ENCODE results near the gene SON.
"Not testable (repeated sequence)": the region's sequence is repeated elsewhere in the genome, so short reads cannot be mapped to it uniquely, and the experiment has no call there.

The SON gene

GRCh38 chr21:33496345-33496744, 46.5 kb upstream of the SON start:
- no peak overlapping the region for H3K4ac ChIP-seq (ENCODE audit: low read depth, low read length)
- H2BK5ac ChIP-seq (ENCODE audit: low read depth, low read length, poor library complexity), result no peak overlapping the region
- no peak overlapping the region for H3K27ac ChIP-seq (ENCODE audit: low read depth, low read length)
- H3K36me3 ChIP-seq (ENCODE audit: control insufficient read depth in 1 of 2, insufficient read depth in 2 of 2, low read length in 2 of 2), result no peaks in the 10 kb centered on the region
- H3K9ac ChIP-seq (ENCODE audit: low read length), result no peak overlapping the region
- H2BK120ac ChIP-seq (ENCODE audit: insufficient read depth, low read length, poor library complexity), result no peak overlapping the region
- H3K9me3 ChIP-seq (ENCODE audit: insufficient read depth, low read depth, low read length), result no peaks in the 10 kb centered on the region
- no peak overlapping the region for H2BK12ac ChIP-seq (ENCODE audit: low read length)
- no peak overlapping the region for H3K18ac ChIP-seq (ENCODE audit: low read length)
- H3K27me3 ChIP-seq (ENCODE audit: insufficient read depth, low read length), result no peaks in the 10 kb centered on the region
- peaks cover 2% of the 10 kb centered on the region for H3K79me1 ChIP-seq (ENCODE audit: low read length)
- no peak overlapping the region for H2AFZ ChIP-seq (ENCODE audit: insufficient read depth, low read length, poor library complexity)
- no peak overlapping the region for H4K12ac ChIP-seq (ENCODE audit: low read depth, low read length)
- H3K14ac ChIP-seq (ENCODE audit: low read length), result no peak overlapping the region
- H3K23ac ChIP-seq (ENCODE audit: low read length), result no peak overlapping the region
- no peak overlapping the region for H4K8ac ChIP-seq (ENCODE audit: low read depth, low read length)
- H3K4me3 ChIP-seq (ENCODE audit: low read depth, low read length), result no peak overlapping the region
- WGBS (ENCODE audit: extremely low coverage, insufficient coverage, insufficient read length), result no CpG with 5 or more reads among the region's 7 CpGs
- no peak overlapping the region for H3K4me2 ChIP-seq (ENCODE audit: low read length)
- no peak overlapping the region for H2AK5ac ChIP-seq (ENCODE audit: low read length)
- no peak for DNase-seq
- H3K79me2 ChIP-seq (ENCODE audit: control insufficient read depth, insufficient read depth, low read length, poor library complexity), result no peaks in the 10 kb centered on the region
- no peak overlapping the region for H4K91ac ChIP-seq (ENCODE audit: low read depth, low read length)
- no peaks in the 10 kb centered on the region for H3K4me1 ChIP-seq (ENCODE audit: control insufficient read depth in 1 of 2, insufficient read depth in 2 of 2, low read length in 2 of 2)

- H3K27ac ChIP-seq (ENCODE audit: low read depth, low read length), result no peak overlapping the region
- no peak overlapping the region for H2BK12ac ChIP-seq (ENCODE audit: low read length)
- H3K9me3 ChIP-seq (ENCODE audit: insufficient read depth, low read depth, low read length), result no peaks in the 10 kb centered on the region
- DNase-seq, result no peak
- H3K23ac ChIP-seq (ENCODE audit: low read length), result no peak overlapping the region
- no peak overlapping the region for H2BK5ac ChIP-seq (ENCODE audit: low read depth, low read length, poor library complexity)
- no peaks in the 10 kb centered on the region for H3K4me1 ChIP-seq (ENCODE audit: control insufficient read depth in 1 of 2, insufficient read depth in 2 of 2, low read length in 2 of 2)
- H3K9ac ChIP-seq (ENCODE audit: low read length), result no peak overlapping the region
- no peak overlapping the region for H3K14ac ChIP-seq (ENCODE audit: low read length)
- peaks cover 7 to 18% of the 10 kb centered on the region in 2 experiments for H3K36me3 ChIP-seq (ENCODE audit: control insufficient read depth in 1 of 2, insufficient read depth in 2 of 2, low read length in 2 of 2)
- H2AFZ ChIP-seq (ENCODE audit: insufficient read depth, low read length, poor library complexity), result no peak overlapping the region
- H3K27me3 ChIP-seq (ENCODE audit: insufficient read depth, low read length), result no peaks in the 10 kb centered on the region
- no peak overlapping the region for H4K91ac ChIP-seq (ENCODE audit: low read depth, low read length)
- no peak overlapping the region for H2AK5ac ChIP-seq (ENCODE audit: low read length)
- no peak overlapping the region for H2BK120ac ChIP-seq (ENCODE audit: insufficient read depth, low read length, poor library complexity)
- H3K79me1 ChIP-seq (ENCODE audit: low read length), result no peaks in the 10 kb centered on the region
- H3K4me2 ChIP-seq (ENCODE audit: low read length), result no peak overlapping the region
- no CpG with 5 or more reads among the region's 8 CpGs for WGBS (ENCODE audit: extremely low coverage, insufficient coverage, insufficient read length)
- no peak overlapping the region for H4K8ac ChIP-seq (ENCODE audit: low read depth, low read length)
- no peaks in the 10 kb centered on the region for H3K79me2 ChIP-seq (ENCODE audit: control insufficient read depth, insufficient read depth, low read length, poor library complexity)
- H3K4me3 ChIP-seq (ENCODE audit: low read depth, low read length), result no peak overlapping the region
- H3K4ac ChIP-seq (ENCODE audit: low read depth, low read length), result no peak overlapping the region
- H4K12ac ChIP-seq (ENCODE audit: low read depth, low read length), result no peak overlapping the region
- no peak overlapping the region for H3K18ac ChIP-seq (ENCODE audit: low read length)
Observed at GRCh38 chr21:33505833-33506232, 37.0 kb upstream of the SON start.

GRCh38 chr21:33507003-33507402, 35.8 kb upstream of the SON start:
- H2BK12ac ChIP-seq (ENCODE audit: low read length); H2BK120ac ChIP-seq (ENCODE audit: insufficient read depth, low read length, poor library complexity); H3K4me1 ChIP-seq (ENCODE audit: control insufficient read depth in 1 of 2, insufficient read depth in 2 of 2, low read length in 2 of 2); H4K91ac ChIP-seq (ENCODE audit: low read depth, low read length); H3K79me1 ChIP-seq (ENCODE audit: low read length); H2BK5ac ChIP-seq (ENCODE audit: low read depth, low read length, poor library complexity); H4K8ac ChIP-seq (ENCODE audit: low read depth, low read length); H3K14ac ChIP-seq (ENCODE audit: low read length); H3K4me2 ChIP-seq (ENCODE audit: low read length); H3K4me3 ChIP-seq (ENCODE audit: low read depth, low read length); H3K27ac ChIP-seq (ENCODE audit: low read depth, low read length); H4K12ac ChIP-seq (ENCODE audit: low read depth, low read length); H3K18ac ChIP-seq (ENCODE audit: low read length); H2AK5ac ChIP-seq (ENCODE audit: low read length); H2AFZ ChIP-seq (ENCODE audit: insufficient read depth, low read length, poor library complexity); H3K27me3 ChIP-seq (ENCODE audit: insufficient read depth, low read length); H3K9me3 ChIP-seq (ENCODE audit: insufficient read depth, low read depth, low read length); H3K79me2 ChIP-seq (ENCODE audit: control insufficient read depth, insufficient read depth, low read length, poor library complexity); H3K9ac ChIP-seq (ENCODE audit: low read length); DNase-seq; H3K23ac ChIP-seq (ENCODE audit: low read length); H3K4ac ChIP-seq (ENCODE audit: low read depth, low read length): not testable (repeated sequence)
- peaks cover 13 to 24% of the 10 kb centered on the region in 2 experiments for H3K36me3 ChIP-seq (ENCODE audit: control insufficient read depth in 1 of 2, insufficient read depth in 2 of 2, low read length in 2 of 2)
- WGBS (ENCODE audit: extremely low coverage, insufficient coverage, insufficient read length), result no CpG with 5 or more reads among the region's 1 CpG

- Histone ChIP-seq H2BK5ac (ENCODE audit: low read depth, low read length, poor library complexity) (no peak overlapping the region), H3K4me2 (ENCODE audit: low read length) (no peak overlapping the region), H4K91ac (ENCODE audit: low read depth, low read length) (no peak overlapping the region), H3K36me3 (ENCODE audit: control insufficient read depth in 1 of 2, insufficient read depth in 2 of 2, low read length in 2 of 2) (peaks cover 27 to 36% of the 10 kb centered on the region in 2 experiments), H4K12ac (ENCODE audit: low read depth, low read length) (no peak overlapping the region), H3K18ac (ENCODE audit: low read length) (no peak overlapping the region), H3K14ac (ENCODE audit: low read length) (no peak overlapping the region), H3K79me1 (ENCODE audit: low read length) (no peaks in the 10 kb centered on the region), H3K27ac (ENCODE audit: low read depth, low read length) (no peak overlapping the region), H4K8ac (ENCODE audit: low read depth, low read length) (no peak overlapping the region), H3K9ac (ENCODE audit: low read length) (peak overlapping the region; percentile 48), H3K23ac (ENCODE audit: low read length) (no peak overlapping the region), H3K79me2 (ENCODE audit: control insufficient read depth, insufficient read depth, low read length, poor library complexity) (no peaks in the 10 kb centered on the region), H3K4me1 (ENCODE audit: control insufficient read depth in 1 of 2, insufficient read depth in 2 of 2, low read length in 2 of 2) (no peaks in the 10 kb centered on the region), H3K4me3 (ENCODE audit: low read depth, low read length) (no peak overlapping the region), H2BK12ac (ENCODE audit: low read length) (no peak overlapping the region), H3K9me3 (ENCODE audit: insufficient read depth, low read depth, low read length) (no peaks in the 10 kb centered on the region), H2BK120ac (ENCODE audit: insufficient read depth, low read length, poor library complexity) (no peak overlapping the region), H2AK5ac (ENCODE audit: low read length) (no peak overlapping the region), H3K27me3 (ENCODE audit: insufficient read depth, low read length) (no peaks in the 10 kb centered on the region), H2AFZ (ENCODE audit: insufficient read depth, low read length, poor library complexity) (no peak overlapping the region), H3K4ac (ENCODE audit: low read depth, low read length) (no peak overlapping the region)
- DNase-seq, result no peak
- WGBS (ENCODE audit: extremely low coverage, insufficient coverage, insufficient read length), result no CpG with 5 or more reads among the region's 8 CpGs
Observed at GRCh38 chr21:33510826-33511225, 32.0 kb upstream of the SON start.
